HG03378 (cell line): Measurements from ENCODE around the gene TAC3.

Source experiments
- ATAC-seq: cut with Tn5 transposase; IDR thresholded peaks from one replicate; pipeline ENCODE4 v1.9.1; 2021; ENCODE audit warnings: mild to moderate bottlenecking, moderate library complexity; ENCODE audit not compliant: unreplicated experiment

Gene TAC3

GRCh38 chr12:57005980-57006808 is 10.1 kb downstream of the TAC3 start, which contains the start of gene ZBTB39:
TSS of gene ZBTB39 (minus strand) at chr12:57006546. CDS start at chr12:57004917, 1,629 bp downstream.
- no peak for ATAC-seq

GRCh38 chr12:57004651-57005050 is 11.7 kb downstream of the TAC3 start:
- ATAC-seq, result no peak

GRCh38 chr12:57003395-57003794 is 12.9 kb downstream of the TAC3 start:
- no peak for ATAC-seq

GRCh38 chr12:57001448-57001906 is 14.9 kb downstream of the TAC3 start:
- ATAC-seq, result no peak

- ATAC-seq, result no peak
Observed at GRCh38 chr12:57000393-57000792, 15.9 kb downstream of the TAC3 start.

- ATAC-seq, result no peak
Observed at GRCh38 chr12:56999456-56999855, 16.9 kb downstream of the TAC3 start.

GRCh38 chr12:56998981-56999380 is 17.3 kb downstream of the TAC3 start:
- peak; percentile 84 for ATAC-seq

GRCh38 chr12:56998316-56998715 is 18.0 kb downstream of the TAC3 start:
- ATAC-seq, result no peak

GRCh38 chr12:56996793-56997545 is 19.4 kb downstream of the TAC3 start:
- no peak for ATAC-seq

GRCh38 chr12:56995930-56996496 is 20.3 kb downstream of the TAC3 start:
- no peak for ATAC-seq

- no peak for ATAC-seq
Observed at GRCh38 chr12:56995201-56995929, 21.0 kb downstream of the TAC3 start.

GRCh38 chr12:56994231-56994746 is 22.0 kb downstream of the TAC3 start:
- ATAC-seq, result no peak

GRCh38 chr12:56993346-56993745 is 23.0 kb downstream of the TAC3 start:
- ATAC-seq, result no peak

- ATAC-seq, result no peak
Observed at GRCh38 chr12:56991319-56992246, 24.7 kb downstream of the TAC3 start.

- no peak for ATAC-seq
Observed at GRCh38 chr12:56990648-56991318, 25.5 kb downstream of the TAC3 start.

- no peak for ATAC-seq
Observed at GRCh38 chr12:56989861-56990610, 26.3 kb downstream of the TAC3 start.

GRCh38 chr12:56988207-56988739 is 28.1 kb downstream of the TAC3 start:
- ATAC-seq, result no peak

GRCh38 chr12:56987551-56988053 is 28.7 kb downstream of the TAC3 start:
- ATAC-seq, result no peak
